VCaP (cell line): ENCODE results near the gene ALOX5AP.

Experiments
- H3K27ac ChIP-seq: fragments of 450-650 bp; 2 replicates; pipeline ENCODE4 v1.5.1; 2017
- TF ChIP-seq, protein P1 (sequence below): fragments of 450-650 bp; conservative IDR thresholded peaks from 2 replicates; pipeline ENCODE4 v1.5.1; 2017; ENCODE audit warnings: mild to moderate bottlenecking, moderate library complexity

The ALOX5AP gene

DNA sequence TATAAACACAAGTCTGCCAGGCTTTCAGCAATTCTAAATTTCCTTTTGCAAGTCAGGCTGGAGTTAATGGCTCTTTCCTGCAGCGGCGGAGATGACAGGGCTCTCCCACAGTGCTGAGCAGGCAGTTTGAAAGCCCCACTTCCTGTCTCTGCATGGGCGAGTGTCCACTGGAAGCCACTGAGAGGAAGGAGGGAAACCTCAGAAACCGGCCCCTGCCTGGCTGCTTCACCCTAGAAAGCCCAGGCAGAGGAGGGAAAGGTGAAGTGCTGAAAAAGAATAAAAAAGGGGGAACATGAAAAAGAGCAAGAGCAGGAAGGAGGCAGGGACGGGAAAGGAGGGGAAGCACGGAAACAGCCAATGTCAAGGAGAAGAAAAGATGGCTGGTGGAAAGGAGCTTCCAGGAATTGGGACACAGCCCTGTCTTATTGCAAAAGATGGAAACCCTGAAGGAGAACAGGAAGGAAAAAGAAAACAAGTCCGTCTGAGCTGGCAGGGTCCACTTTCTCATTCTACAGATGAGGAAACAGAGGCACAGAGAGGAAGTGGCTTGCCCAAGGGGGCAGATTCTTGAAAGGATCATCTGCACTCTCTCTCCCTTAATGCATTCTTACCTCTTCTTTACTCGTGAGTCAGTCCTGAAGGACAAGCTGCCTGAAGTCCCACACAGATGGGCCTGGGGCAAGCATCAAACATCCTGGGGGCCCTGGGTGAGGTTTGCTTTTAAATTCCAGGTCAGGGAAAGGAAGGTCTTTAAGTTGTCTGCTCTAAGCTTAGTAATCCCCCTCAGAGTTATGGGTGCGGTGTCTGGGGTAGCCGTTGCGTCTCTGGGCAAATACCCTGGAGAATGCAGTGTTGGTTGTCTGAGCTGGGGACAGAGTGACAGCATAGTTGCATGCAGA, 38.8 kb upstream of the ALOX5AP start:
- no peak overlapping the region for H3K27ac ChIP-seq
- TF ChIP-seq, protein P1, sequence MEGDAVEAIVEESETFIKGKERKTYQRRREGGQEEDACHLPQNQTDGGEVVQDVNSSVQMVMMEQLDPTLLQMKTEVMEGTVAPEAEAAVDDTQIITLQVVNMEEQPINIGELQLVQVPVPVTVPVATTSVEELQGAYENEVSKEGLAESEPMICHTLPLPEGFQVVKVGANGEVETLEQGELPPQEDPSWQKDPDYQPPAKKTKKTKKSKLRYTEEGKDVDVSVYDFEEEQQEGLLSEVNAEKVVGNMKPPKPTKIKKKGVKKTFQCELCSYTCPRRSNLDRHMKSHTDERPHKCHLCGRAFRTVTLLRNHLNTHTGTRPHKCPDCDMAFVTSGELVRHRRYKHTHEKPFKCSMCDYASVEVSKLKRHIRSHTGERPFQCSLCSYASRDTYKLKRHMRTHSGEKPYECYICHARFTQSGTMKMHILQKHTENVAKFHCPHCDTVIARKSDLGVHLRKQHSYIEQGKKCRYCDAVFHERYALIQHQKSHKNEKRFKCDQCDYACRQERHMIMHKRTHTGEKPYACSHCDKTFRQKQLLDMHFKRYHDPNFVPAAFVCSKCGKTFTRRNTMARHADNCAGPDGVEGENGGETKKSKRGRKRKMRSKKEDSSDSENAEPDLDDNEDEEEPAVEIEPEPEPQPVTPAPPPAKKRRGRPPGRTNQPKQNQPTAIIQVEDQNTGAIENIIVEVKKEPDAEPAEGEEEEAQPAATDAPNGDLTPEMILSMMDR, result no peak

DNA sequence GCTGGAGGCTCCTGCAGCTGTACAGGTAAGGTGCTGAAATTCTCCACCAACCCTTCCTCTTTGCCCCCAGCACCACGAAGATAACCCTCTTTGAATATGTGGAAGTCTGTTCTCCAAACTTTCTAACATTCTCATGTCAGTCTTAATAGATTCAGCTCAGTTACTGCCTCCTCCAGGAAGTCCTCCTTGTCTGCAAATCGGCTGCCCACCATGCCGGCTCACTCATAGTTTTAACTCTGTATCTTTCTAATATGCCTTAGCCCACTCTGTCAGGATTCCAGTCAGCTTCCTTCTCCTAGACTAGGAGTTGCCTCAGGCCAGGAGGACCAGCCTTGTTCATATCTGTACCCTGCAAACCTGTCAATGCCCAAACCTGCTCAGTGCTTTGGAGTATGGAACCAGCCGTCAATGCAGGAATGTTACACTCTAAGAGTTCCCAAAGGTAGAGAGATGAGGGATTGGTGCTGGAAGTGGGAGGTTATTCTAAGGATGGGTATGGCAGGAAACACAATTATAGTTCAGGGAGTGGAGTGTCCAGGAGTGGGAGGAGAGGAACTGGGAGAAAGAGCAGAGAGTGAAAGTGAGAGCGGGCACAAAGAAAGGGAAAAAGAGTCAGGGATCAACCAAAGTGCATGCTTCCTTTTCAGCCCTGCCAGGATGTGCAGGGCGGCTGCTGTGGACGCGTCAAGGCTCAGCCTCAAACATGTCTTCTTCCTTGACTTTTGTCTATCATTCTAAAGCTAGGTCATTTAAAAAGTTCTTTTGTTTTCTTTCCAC, 38.0 kb upstream of the ALOX5AP start:
- no peak overlapping the region for H3K27ac ChIP-seq
- TF ChIP-seq, protein P1, result no peak

DNA sequence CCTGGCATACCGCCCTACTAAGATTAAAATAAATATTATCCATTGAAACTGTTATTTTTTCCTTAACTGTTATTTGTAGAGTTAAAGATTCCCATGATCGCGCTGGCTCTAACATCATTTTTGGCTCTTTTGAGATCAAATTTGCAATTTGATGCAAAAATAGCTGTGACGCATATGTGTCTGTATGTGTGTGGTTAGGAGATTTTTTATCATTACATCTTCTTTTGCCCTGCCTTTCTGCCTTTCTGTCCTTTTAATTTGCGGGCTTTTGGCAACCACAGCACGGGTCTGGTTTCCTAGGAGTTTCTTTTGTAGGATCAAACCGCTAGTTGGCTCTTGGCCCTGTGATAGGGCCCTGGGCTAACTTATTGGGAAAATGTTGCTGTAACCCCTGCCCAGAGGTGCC, 37.3 kb upstream of the ALOX5AP start:
- TF ChIP-seq, protein P1, result no peak
- H3K27ac ChIP-seq, result no peak overlapping the region

DNA sequence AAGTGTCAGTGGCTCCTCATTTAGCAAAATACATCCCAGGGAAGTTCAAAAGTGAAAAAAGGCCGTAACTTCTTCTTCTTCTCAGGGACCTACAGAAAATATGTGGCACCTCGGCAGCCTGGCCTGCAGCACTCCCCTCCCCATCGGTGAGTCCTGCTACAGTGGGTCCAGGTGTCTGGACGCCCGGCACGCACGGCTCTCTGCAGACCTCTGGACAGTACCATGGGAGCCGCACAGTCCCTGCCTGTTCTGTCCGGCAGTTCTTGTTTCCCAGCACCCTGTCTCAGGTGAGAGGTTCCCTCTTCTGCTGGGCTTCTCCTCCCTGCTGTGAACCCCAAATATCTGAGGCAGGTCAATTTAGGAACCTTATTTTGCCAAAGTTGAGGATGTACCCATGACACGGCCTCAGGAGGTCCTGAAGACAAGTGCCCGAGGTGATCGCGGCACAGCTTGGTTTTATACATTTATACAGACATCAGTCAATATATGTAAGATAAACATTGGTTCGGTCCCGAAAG, 36.8 kb upstream of the ALOX5AP start:
- TF ChIP-seq, protein P1, result no peak
- H3K27ac ChIP-seq, result no peak overlapping the region

DNA sequence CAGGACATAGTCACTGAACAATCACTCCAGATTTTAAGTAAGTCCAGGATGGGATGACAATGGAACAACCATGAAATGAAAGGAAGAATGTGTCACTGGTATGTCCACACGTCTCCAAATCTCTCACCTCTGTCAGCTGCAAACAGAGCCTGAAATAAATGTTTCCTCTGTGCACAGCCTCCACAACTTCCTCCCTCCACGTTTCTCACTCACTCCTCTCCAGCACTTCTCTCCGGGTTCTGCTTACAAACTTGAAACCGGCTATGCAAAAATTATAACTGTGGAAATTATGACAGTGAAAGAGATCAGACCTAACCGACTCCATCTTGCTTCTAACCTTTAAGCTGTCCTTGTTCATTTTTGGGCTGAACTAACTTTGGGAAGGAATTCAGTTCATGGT, 35.0 kb upstream of the ALOX5AP start:
- TF ChIP-seq, protein P1, result no peak
- H3K27ac ChIP-seq, result no peak overlapping the region

DNA sequence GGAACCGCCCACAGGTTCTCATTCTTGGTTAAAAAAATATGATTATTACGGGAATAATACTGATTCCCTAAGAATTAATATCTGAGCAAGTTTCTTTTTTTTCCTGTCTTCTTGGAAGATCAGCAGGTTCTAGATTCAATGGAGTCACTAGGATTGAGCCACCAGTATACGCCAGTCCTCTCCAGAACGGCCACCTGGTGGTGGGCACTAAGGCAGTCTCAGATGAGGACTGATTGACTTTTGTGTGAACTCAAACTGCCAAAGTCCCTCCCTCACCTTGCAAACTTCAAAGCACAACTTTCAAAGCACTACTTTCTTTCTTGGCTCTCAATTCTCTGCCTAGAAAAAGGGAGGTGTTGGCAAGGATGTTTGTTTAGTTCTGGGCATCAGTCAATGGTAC, 33.3 kb upstream of the ALOX5AP start:
- TF ChIP-seq, protein P1, result no peak
- no peak overlapping the region for H3K27ac ChIP-seq

DNA sequence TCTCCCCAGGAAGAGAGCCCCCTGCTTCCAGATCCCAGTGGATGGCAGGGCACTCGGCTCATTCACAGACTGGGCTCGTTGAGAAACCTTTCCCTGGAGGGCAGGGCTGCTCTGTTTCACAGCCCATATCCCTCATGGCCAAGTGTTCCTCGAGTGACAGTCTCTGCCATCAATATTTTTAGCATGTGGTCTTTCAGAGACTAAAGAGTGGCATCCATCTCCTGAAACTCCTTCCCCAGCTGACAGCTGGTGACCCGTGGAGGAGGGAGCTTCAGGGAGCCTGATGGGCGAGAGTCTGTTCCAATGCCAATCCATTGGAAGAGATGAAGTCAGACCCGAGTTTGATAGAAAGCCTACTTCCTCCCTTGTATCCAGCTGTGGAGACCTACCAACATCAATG, 30.7 kb upstream of the ALOX5AP start:
- TF ChIP-seq, protein P1, result no peak
- H3K27ac ChIP-seq, result no peak overlapping the region
